Stimulated activated naive B cell treated with anti-CD40 and anti-IgM and Interleukin-4, amounts not matched to agents 10 μg/mL and 1 μg/mL and 100 μg/mL, for 72 hours (primary cell): ENCODE data around the gene WDR48.
A peak's percentile ranks its signal among the peaks of the same experiment; 100 is the strongest.

ENCODE experiments used
- ATAC-seq, 2 donors: fragments of 150-1000 bp; cut with Tn5 transposase; replicated peaks; 2 replicates each; pipeline ENCODE4 v1.10.0; 2021; ENCODE audit warnings: moderate library complexity in 1 of 2
- DNase-seq: peaks from one replicate; pipeline ENCODE4 v3.0.0; 2021
- H3K27ac Mint-ChIP-seq: one replicate; pipeline ENCODE4 v1.8.0; 2022; ENCODE audit warnings: mild to moderate bottlenecking, mixed read lengths
- H3K27me3 Mint-ChIP-seq, 2 donors: one replicate each; pipeline ENCODE4 v1.8.0; 2022; ENCODE audit warnings: mixed read lengths in 2 of 2
- H3K36me3 Mint-ChIP-seq, 2 donors: one replicate each; pipeline ENCODE4 v1.8.0; 2022; ENCODE audit warnings: mixed read lengths in 2 of 2, mild to moderate bottlenecking in 1 of 2
- H3K4me1 Mint-ChIP-seq, 2 donors: one replicate each; pipeline ENCODE4 v1.8.0; 2022; ENCODE audit warnings: mixed read lengths in 2 of 2, mild to moderate bottlenecking in 1 of 2
- H3K4me3 Mint-ChIP-seq, 2 donors: one replicate each; pipeline ENCODE4 v1.8.0; 2022; ENCODE audit warnings: mild to moderate bottlenecking in 2 of 2, mixed read lengths in 2 of 2, moderate library complexity in 1 of 2
- H3K9me3 Mint-ChIP-seq, 2 donors: one replicate each; pipeline ENCODE4 v1.8.0; 2022; ENCODE audit warnings: mixed read lengths in 2 of 2, mild to moderate bottlenecking in 1 of 2

Gene WDR48

GRCh38 chr3:39127269-39127907 lies 75.6 kb downstream of the WDR48 start:
- Mint-ChIP-seq H3K9me3 (no peaks in the 10 kb centered on the region), H3K36me3 (peaks cover 4 to 6% of the 10 kb centered on the region in 2 donors), H3K4me1 (peaks cover 37 to 50% of the 10 kb centered on the region in 2 donors), H3K4me3 (no peak overlapping the region), H3K27ac (peak overlapping the region; percentile 67), H3K27me3 (no peaks in the 10 kb centered on the region)
- ATAC-seq, result peak; percentile 32 to 40
- DNase-seq, result no peak

DNA sequence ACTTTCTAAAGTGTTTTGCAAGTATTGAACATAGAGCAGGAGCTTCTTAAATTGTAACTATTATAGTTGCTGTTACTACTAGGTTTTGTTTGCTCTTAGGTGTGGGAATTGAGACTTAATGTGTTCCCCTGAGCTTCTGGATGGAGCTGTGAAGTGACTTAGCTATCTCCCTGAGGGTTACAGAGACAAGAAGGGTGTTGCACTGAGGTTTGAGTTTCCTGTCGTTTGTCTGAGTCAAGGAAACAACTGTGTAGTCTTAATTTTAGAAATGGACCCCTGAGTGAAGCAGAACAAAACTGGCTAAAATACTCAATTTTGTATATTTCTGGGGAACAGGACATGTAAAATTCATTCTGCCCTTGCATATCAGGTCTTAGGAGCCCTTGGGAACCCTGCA lies 76.1 kb downstream of the WDR48 start:
- peak in 1 of 2 donors; percentile 25 for ATAC-seq
- DNase-seq, result no peak
- no peaks in the 10 kb centered on the region for H3K9me3 Mint-ChIP-seq
- no peaks in the 10 kb centered on the region for H3K27me3 Mint-ChIP-seq
- H3K27ac Mint-ChIP-seq, result no peak overlapping the region
- H3K36me3 Mint-ChIP-seq, result peaks cover 4 to 6% of the 10 kb centered on the region in 2 donors
- H3K4me3 Mint-ChIP-seq, result no peak overlapping the region
- H3K4me1 Mint-ChIP-seq, result peaks cover 32 to 45% of the 10 kb centered on the region in 2 donors

- H3K4me1 Mint-ChIP-seq, result peaks cover 35 to 45% of the 10 kb centered on the region in 2 donors
- no peak overlapping the region for H3K27ac Mint-ChIP-seq
- H3K4me3 Mint-ChIP-seq, result no peak overlapping the region
- peaks cover 4 to 6% of the 10 kb centered on the region in 2 donors for H3K36me3 Mint-ChIP-seq
- no peaks in the 10 kb centered on the region for H3K9me3 Mint-ChIP-seq
- H3K27me3 Mint-ChIP-seq, result no peaks in the 10 kb centered on the region
- DNase-seq (no peak), ATAC-seq (no peak)
Measured at GRCh38 chr3:39128951-39129350, 77.1 kb downstream of the WDR48 start.

DNA sequence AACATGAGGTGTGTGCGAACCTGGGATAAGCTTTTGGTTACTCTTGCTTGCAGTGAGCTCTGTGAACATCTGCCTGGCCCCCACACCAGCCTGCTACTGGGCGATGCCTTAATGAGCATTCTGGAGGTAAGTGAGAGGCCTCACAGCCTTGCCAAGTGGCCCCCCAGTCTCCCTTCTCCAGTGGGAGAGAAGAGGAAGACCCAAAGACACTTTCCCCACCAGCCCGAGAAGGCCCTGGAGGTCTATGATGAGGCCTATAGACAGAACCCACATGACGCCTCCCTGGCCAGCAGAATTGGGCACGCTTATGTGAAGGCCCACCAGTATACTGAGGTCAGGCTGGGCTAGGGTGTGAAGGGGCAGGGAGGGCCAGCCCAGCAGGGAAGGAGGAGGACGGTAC lies 78.2 kb downstream of the WDR48 start:
- Mint-ChIP-seq H3K9me3 (no peaks in the 10 kb centered on the region), H3K4me1 (peaks cover 38 to 47% of the 10 kb centered on the region in 2 donors), H3K27ac (no peak overlapping the region), H3K4me3 (no peak overlapping the region), H3K27me3 (no peaks in the 10 kb centered on the region), H3K36me3 (peaks cover 4 to 6% of the 10 kb centered on the region in 2 donors)
- DNase-seq (no peak), ATAC-seq (no peak)

- H3K9me3 Mint-ChIP-seq, result no peaks in the 10 kb centered on the region
- H3K36me3 Mint-ChIP-seq, result peaks cover 4 to 6% of the 10 kb centered on the region in 2 donors
- ATAC-seq (no peak), DNase-seq (no peak)
- H3K4me1 Mint-ChIP-seq, result peaks cover 38 to 39% of the 10 kb centered on the region in 2 donors
- no peak overlapping the region for H3K4me3 Mint-ChIP-seq
- peak overlapping the region; percentile 79 for H3K27ac Mint-ChIP-seq
- H3K27me3 Mint-ChIP-seq, result no peaks in the 10 kb centered on the region
Measured at GRCh38 chr3:39130693-39131265, 79.0 kb downstream of the WDR48 start.

DNA sequence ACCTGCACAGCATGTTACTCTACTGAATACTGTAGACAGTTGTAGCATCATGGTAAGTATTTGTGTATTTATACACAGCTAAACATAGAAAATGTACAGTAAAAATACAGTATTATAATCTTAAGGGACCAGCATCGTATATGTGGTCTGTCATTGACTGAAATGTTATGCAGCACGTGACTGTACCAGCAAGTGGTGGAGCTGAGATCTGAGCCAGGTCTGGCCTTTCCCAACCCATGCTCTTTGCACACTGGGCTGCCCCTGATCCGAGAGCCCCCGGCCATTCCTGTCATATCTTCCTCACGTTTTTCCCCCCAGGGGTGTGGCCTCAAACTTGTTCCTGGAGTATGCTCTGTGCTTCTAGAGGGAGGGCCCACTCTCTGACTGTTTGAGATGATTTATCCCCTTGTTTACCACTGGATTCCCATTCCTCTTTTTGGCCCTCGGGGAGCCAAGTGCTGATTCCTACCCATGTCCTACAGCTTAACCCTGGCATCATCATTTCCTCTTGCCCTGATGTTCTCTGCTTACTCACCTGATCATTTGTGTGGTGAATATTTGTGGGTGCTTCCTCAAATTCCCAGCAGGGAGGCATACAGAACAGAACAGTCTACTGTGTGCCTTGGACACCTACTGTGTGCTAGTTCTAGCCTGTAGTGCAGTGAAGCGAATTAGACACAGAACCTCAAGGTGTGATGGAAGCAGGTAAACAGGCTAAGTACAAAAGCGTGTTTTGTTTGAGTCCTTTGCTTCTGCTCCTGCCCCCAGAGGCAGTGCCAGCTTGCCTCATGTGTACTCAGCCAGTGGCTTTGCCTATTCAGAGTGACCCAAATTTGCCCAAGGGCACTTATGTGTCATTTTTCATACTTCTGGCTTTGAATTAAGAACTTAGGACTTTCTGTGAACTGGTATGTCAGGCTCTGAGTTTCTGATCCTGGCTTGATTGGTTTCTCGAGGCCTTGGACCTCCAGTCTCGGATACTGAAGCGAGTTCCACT lies 80.6 kb downstream of the WDR48 start:
- ATAC-seq, result no peak
- DNase-seq, result no peak
- H3K36me3 Mint-ChIP-seq, result peaks cover 5 to 10% of the 10 kb centered on the region in 2 donors
- H3K4me3 Mint-ChIP-seq, result no peak overlapping the region
- peaks cover 22 to 23% of the 10 kb centered on the region in 2 donors for H3K4me1 Mint-ChIP-seq
- H3K27me3 Mint-ChIP-seq, result no peaks in the 10 kb centered on the region
- H3K9me3 Mint-ChIP-seq, result no peaks in the 10 kb centered on the region
- no peak overlapping the region for H3K27ac Mint-ChIP-seq

DNA sequence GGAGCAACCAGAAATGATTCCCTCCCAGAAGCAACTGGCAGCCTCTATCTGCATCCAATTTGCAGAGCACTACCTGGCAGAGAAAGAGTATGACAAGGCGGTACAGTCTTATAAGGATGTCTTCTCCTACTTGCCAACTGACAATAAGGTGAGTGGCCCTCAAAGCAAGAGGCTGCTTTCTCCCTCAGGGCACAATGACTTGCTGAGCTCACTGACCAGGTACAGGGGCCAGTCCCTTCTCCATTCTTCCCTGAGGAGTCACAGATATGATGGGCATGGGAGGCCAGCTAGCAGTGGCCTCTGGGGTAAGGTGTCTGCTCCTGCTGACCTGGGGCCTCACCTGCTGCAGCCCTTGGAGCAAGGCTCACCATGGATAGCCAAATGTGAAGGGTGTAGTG lies 81.3 kb downstream of the WDR48 start:
- Mint-ChIP-seq H3K36me3 (peaks cover 9 to 14% of the 10 kb centered on the region in 2 donors), H3K27ac (no peak overlapping the region), H3K4me3 (no peak overlapping the region), H3K4me1 (peaks cover 17 to 22% of the 10 kb centered on the region in 2 donors), H3K27me3 (no peaks in the 10 kb centered on the region), H3K9me3 (no peaks in the 10 kb centered on the region)
- DNase-seq, result no peak
- ATAC-seq, result no peak

DNA sequence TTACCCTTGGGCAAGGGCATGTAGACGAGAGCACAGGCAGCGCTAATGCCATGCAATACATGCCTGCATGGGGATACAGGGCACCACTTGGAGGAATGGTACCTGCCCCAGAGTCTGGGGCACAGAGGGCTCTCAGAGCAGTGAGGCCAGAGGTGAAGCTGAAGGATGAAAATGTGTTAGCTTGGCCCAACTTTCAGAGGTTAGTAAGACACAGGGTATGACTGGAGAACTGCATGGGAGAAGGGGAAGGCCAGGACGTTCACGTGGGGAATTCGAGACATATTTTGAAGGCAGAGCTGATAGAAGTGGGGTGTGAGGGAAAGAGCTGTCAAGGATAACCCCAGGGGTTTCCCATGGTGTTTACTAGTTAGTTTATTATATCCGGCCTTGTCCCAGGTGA lies 82.0 kb downstream of the WDR48 start:
- H3K27ac Mint-ChIP-seq, result no peak overlapping the region
- peaks cover 9 to 18% of the 10 kb centered on the region in 2 donors for H3K36me3 Mint-ChIP-seq
- H3K4me1 Mint-ChIP-seq, result peaks cover 19 to 23% of the 10 kb centered on the region in 2 donors
- H3K9me3 Mint-ChIP-seq, result no peaks in the 10 kb centered on the region
- ATAC-seq, result peak in 1 of 2 donors; percentile 54
- H3K4me3 Mint-ChIP-seq, result no peak overlapping the region
- no peak for DNase-seq
- no peaks in the 10 kb centered on the region for H3K27me3 Mint-ChIP-seq

GRCh38 chr3:39134305-39134704 lies 82.5 kb downstream of the WDR48 start:
- Mint-ChIP-seq H3K9me3 (no peaks in the 10 kb centered on the region), H3K36me3 (peaks cover 9 to 20% of the 10 kb centered on the region in 2 donors), H3K4me3 (no peak overlapping the region), H3K27me3 (no peaks in the 10 kb centered on the region), H3K27ac (no peak overlapping the region), H3K4me1 (peaks cover 22 to 28% of the 10 kb centered on the region in 2 donors)
- ATAC-seq, result peak in 1 of 2 donors; percentile 13
- DNase-seq, result no peak

DNA sequence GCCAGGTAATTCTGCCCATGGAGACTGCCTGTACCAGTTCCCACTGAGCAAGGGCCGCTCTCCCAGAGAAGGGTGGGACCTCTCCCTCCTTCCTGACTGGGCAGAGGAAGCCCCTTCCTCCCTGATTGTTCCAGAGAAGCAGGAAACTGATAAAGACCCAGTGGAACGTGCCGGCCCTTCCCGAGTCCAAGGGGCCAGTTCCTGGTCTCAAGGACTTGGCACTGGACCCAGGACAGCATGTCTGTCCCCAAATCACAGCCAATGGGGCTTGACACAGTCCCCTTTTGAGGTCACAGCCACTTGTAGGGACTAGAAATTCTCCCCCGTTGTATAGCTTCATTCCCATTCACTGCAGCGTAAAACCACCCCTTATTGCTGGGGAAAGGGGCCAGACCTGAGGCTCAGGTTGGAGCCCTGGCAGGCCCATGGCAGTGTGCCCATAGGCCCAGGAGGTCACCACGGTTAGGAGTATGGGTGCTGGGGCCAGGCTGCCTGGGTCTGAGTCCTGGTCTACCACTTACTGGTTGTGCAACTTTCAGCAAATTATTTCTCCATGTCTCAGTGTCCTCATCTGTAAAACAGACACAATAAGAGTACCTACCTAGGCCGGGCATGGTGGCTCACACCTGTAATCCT lies 83.5 kb downstream of the WDR48 start:
- ATAC-seq (no peak), DNase-seq (no peak)
- Mint-ChIP-seq H3K36me3 (peaks cover 5 to 22% of the 10 kb centered on the region in 2 donors), H3K27me3 (no peaks in the 10 kb centered on the region), H3K9me3 (no peaks in the 10 kb centered on the region), H3K4me1 (peaks cover 26 to 32% of the 10 kb centered on the region in 2 donors), H3K4me3 (no peak overlapping the region), H3K27ac (no peak overlapping the region)

DNA sequence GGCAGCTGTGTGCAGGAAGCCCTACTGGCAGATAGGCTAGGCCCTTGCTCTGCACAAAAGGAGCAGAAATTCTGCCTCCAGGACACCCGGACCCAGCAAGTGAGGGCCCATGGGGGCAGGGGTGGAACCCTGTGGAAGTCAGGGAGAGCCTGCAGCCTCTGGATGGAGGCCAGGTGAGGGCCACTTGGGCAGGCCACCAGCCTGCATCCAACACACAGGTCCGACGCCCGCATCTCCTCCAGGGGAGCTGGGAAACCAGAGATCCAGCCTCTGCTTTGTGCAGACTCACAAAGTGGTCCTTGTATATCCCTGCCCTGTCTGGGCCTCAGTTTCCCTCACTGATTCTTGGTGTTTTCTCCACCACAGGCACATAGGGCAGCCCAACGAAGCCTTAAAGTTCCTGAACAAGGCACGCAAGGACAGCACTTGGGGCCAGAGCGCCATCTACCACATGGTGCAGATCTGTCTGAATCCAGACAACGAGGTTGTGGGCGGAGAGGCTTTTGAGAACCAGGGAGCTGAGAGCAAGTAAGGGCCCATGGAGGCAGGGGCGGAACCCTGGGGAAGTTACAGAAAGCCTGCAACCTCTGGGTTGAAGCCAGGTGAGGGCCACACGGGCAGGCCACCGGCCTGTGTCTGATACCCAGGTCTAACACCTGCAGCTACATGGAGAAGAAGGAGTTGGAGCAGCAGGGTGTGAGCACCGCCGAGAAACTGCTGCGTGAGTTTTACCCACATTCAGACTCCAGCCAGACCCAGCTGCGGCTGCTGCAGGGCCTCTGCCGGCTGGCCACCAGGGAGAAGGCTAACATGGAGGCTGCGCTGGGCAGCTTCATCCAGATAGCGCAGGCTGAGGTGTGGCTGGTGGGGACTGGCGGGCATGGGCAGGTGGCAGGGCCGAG lies 85.0 kb downstream of the WDR48 start:
- ATAC-seq (no peak), DNase-seq (no peak)
- H3K4me1 Mint-ChIP-seq, result peaks cover 35 to 47% of the 10 kb centered on the region in 2 donors
- no peak overlapping the region for H3K4me3 Mint-ChIP-seq
- peaks cover 5 to 33% of the 10 kb centered on the region in 2 donors for H3K36me3 Mint-ChIP-seq
- peak overlapping the region; percentile 20 for H3K27ac Mint-ChIP-seq
- H3K9me3 Mint-ChIP-seq, result no peaks in the 10 kb centered on the region
- no peaks in the 10 kb centered on the region for H3K27me3 Mint-ChIP-seq

DNA sequence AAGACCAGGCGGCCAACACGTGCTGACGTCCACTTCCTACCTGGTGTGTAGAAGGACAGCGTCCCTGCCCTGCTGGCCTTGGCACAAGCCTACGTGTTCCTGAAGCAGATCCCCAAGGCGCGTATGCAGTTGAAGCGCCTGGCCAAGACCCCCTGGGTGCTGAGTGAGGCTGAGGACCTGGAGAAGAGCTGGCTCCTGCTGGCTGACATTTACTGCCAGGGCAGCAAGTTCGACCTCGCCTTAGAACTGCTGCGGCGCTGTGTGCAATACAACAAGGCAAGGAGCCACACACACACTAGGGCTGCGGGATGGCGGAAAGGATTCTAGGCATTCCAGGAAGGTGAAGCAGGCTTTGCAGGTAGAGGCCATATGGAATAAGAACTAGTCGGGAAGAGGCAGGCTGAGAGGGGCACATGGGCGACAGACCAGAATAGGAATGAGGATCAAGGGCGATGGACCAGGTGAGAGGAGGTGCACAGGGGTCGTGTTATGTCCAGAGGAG lies 85.7 kb downstream of the WDR48 start:
- H3K27me3 Mint-ChIP-seq, result no peaks in the 10 kb centered on the region
- ATAC-seq (no peak), DNase-seq (no peak)
- peaks cover 5 to 37% of the 10 kb centered on the region in 2 donors for H3K36me3 Mint-ChIP-seq
- H3K4me3 Mint-ChIP-seq, result no peak overlapping the region
- no peak overlapping the region for H3K27ac Mint-ChIP-seq
- H3K4me1 Mint-ChIP-seq, result peaks cover 38 to 54% of the 10 kb centered on the region in 2 donors
- H3K9me3 Mint-ChIP-seq, result no peaks in the 10 kb centered on the region
